HG03521 (cell line): ENCODE measurements around the gene BNIPL.

Experiments
- ATAC-seq: cut with Tn5 transposase; IDR thresholded peaks from one replicate; pipeline ENCODE4 v1.9.1; 2021; ENCODE audit warnings: mild to moderate bottlenecking, moderate library complexity; ENCODE audit not compliant: unreplicated experiment

The BNIPL gene

GRCh38 chr1:151055581-151055980, 19.2 kb downstream of the BNIPL start:
- ATAC-seq, result no peak

GRCh38 chr1:151056149-151056548, 19.8 kb downstream of the BNIPL start:
- ATAC-seq, result no peak

- no peak for ATAC-seq
Observed at GRCh38 chr1:151058692-151059091, 22.3 kb downstream of the BNIPL start.

GRCh38 chr1:151059109-151060006, 23.0 kb downstream of the BNIPL start, which contains the start of gene CDC42SE1:
TSS of gene CDC42SE1 (minus strand) at chr1:151059622. CDS start at chr1:151055730, 3,892 bp downstream.
- ATAC-seq, result peak; percentile 71

- ATAC-seq, result no peak
Observed at GRCh38 chr1:151060007-151060656, 23.7 kb downstream of the BNIPL start, which contains the start of gene MLLT11. TSS of gene MLLT11 (plus strand) at chr1:151060397. CDS start at chr1:151067225, 6,828 bp downstream.

- no peak for ATAC-seq
Observed at GRCh38 chr1:151060657-151061421, 24.5 kb downstream of the BNIPL start.

- no peak for ATAC-seq
Observed at GRCh38 chr1:151061704-151062103, 25.3 kb downstream of the BNIPL start.

- ATAC-seq, result no peak
Observed at GRCh38 chr1:151062741-151063371, 26.5 kb downstream of the BNIPL start.

- ATAC-seq, result no peak
Observed at GRCh38 chr1:151065089-151065645, 28.8 kb downstream of the BNIPL start.

GRCh38 chr1:151067185-151067584, 30.8 kb downstream of the BNIPL start:
- no peak for ATAC-seq

- ATAC-seq, result no peak
Observed at GRCh38 chr1:151069103-151069486, 32.7 kb downstream of the BNIPL start.

GRCh38 chr1:151070474-151071276, 34.3 kb downstream of the BNIPL start, which contains the start of gene GABPB2:
TSS of gene GABPB2 (plus strand) at chr1:151070761. CDS start at chr1:151088190, 17,429 bp downstream.
- peak; percentile 82 for ATAC-seq

GRCh38 chr1:151072224-151072623, 35.8 kb downstream of the BNIPL start:
- no peak for ATAC-seq

GRCh38 chr1:151085953-151086559, 49.7 kb downstream of the BNIPL start:
- no peak for ATAC-seq
